Renal cortical epithelial cell (primary cell): Measurements from ENCODE around the gene ZNF468. TPM values are rescaled to one million over a fixed set of nuclear protein-coding genes. Genes with fewer than 3 reads are reported as not detected.
A peak's percentile ranks its signal among the peaks of the same experiment; 100 is the strongest.
"Not testable (repeated sequence)": the region's sequence is repeated elsewhere in the genome, so short reads cannot be mapped to it uniquely, and the experiment has no call there.

ENCODE experiments used
- DNase-seq: peaks from one replicate; pipeline ENCODE4 v3.0.0-alpha.2; 2011; ENCODE audit warnings: low read depth
- total RNA-seq: library from RNA; depleted of rRNA; stranded (reverse); fragments of >200 nt; gene quantifications from 2 replicates; pipeline ENCODE4 v1.2.3, GENCODE V29; 2014

The ZNF468 gene
- 56.8 and 61.2 TPM in 2 replicates for total RNA-seq

GRCh38 chr19:52857378-52858191 is at the start of gene ZNF468:
TSS of gene ZNF468 (minus strand) at chr19:52857619. CDS start at chr19:52854272, 3,347 bp downstream.
- DNase-seq: peak; percentile 32

- not testable (repeated sequence) for DNase-seq
Observed at GRCh38 chr19:52904052-52904780, 46.8 kb upstream of the ZNF468 start.

- DNase-seq: no peak
Observed at GRCh38 chr19:52901842-52902241, 44.4 kb upstream of the ZNF468 start.

- DNase-seq: not testable (repeated sequence)
Observed at GRCh38 chr19:52898596-52898995, 41.2 kb upstream of the ZNF468 start.

- no peak for DNase-seq
Observed at GRCh38 chr19:52898101-52898500, 40.7 kb upstream of the ZNF468 start.

GRCh38 chr19:52897138-52897935 is 39.9 kb upstream of the ZNF468 start, which contains the start of gene ZNF320:
TSS of gene ZNF320 (minus strand) at chr19:52897635. CDS start at chr19:52890255, 7,380 bp downstream.
- DNase-seq: peak; percentile 80

- DNase-seq: peak; percentile 2
Observed at GRCh38 chr19:52896431-52897137, 39.2 kb upstream of the ZNF468 start.

- no peak for DNase-seq
Observed at GRCh38 chr19:52891336-52891735, 33.9 kb upstream of the ZNF468 start.

GRCh38 chr19:52889931-52890330 is 32.5 kb upstream of the ZNF468 start:
- DNase-seq: no peak

- no peak for DNase-seq
Observed at GRCh38 chr19:52889076-52889475, 31.7 kb upstream of the ZNF468 start.

- no peak for DNase-seq
Observed at GRCh38 chr19:52880895-52881389, 23.5 kb upstream of the ZNF468 start.

GRCh38 chr19:52872996-52873395 is 15.6 kb upstream of the ZNF468 start:
- DNase-seq: not testable (repeated sequence)

- DNase-seq: no peak
Observed at GRCh38 chr19:52871466-52871865, 14.0 kb upstream of the ZNF468 start.

GRCh38 chr19:52868031-52868430 is 10.6 kb upstream of the ZNF468 start:
- DNase-seq: not testable (repeated sequence)

- not testable (repeated sequence) for DNase-seq
Observed at GRCh38 chr19:52856540-52857377, 660 bp downstream of the ZNF468 start.

GRCh38 chr19:52847352-52847751 is 10.1 kb downstream of the ZNF468 start:
- not testable (repeated sequence) for DNase-seq

GRCh38 chr19:52840825-52841465 is 16.5 kb downstream of the ZNF468 start:
- DNase-seq: not testable (repeated sequence)

GRCh38 chr19:52834289-52834688 is 23.1 kb downstream of the ZNF468 start:
- not testable (repeated sequence) for DNase-seq

GRCh38 chr19:52833541-52833940 is 23.9 kb downstream of the ZNF468 start:
- not testable (repeated sequence) for DNase-seq

- DNase-seq: not testable (repeated sequence)
Observed at GRCh38 chr19:52829866-52830265, 27.6 kb downstream of the ZNF468 start.
